NCI-H1105 (cell line): ENCODE measurements around the gene SLMAP.
"Not testable (repeated sequence)": the region's sequence is repeated elsewhere in the genome, so short reads cannot be mapped to it uniquely, and the experiment has no call there.

ENCODE experiments used
- DNase-seq: peaks from one replicate; lab custom pipeline; 2025; lab: John Stamatoyannopoulos, UW

SLMAP gene

DNA sequence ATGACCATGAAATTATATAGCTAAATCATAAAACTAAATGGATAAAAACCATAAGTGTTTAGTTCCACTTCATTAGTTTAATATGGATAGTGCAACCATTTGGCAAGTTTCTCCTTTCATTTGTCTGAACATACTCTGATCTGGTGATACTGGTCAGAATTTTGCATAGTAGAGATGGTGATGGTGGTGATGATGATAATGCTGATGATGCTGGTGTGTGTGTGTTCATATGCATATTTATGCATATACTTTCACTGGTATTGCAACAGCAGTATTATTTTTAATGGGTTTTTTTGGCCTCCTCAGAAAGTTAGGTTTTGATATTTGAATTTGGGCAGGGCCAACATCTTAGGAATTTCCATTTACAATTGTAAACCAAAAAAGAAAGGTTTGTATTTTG, 76.4 kb downstream of the SLMAP start:
- no peak for DNase-seq

- no peak for DNase-seq
These were observed 76.8 kb downstream of the SLMAP start for GRCh38 chr3:57832900-57833313.

DNA sequence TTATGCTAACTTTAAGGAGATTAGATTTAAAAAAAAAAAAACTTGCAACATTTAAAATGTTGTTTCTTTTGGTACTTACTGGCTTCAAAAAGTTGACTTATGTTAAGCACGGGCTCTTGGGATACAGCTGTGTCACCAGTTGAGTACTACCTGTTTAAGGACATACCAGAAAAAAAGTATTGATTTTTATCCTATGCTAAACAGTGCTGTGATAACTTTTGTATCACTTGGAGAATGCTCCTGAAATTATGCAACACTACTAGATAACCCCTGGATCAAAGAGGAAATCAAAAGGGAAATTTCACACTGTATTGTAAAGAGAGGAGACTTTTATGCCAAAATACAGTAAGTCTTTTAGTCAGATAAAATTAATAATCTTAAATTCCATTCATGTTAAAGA, 77.7 kb downstream of the SLMAP start:
- no peak for DNase-seq

DNA sequence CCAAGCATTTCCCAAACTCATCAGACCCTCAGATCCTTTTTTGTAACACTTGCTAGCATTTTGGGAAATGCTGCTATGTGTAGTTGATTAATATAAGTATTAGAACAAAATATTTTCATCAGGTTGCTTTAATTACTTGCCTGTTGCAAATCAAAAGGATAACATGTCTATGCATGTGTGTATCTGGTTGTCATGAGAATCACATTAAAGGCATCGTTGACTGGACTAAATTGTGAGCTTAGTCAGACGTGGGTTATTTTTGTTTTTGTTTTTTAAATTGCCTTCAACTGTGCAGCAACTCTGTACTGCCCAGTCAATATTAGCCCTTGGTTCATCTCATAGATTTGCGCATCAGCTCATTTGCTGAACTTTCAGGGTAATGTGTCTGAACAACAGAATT, 81.6 kb downstream of the SLMAP start:
- no peak for DNase-seq

GRCh38 chr3:57838627-57839026, 82.5 kb downstream of the SLMAP start:
- DNase-seq, result no peak

DNA sequence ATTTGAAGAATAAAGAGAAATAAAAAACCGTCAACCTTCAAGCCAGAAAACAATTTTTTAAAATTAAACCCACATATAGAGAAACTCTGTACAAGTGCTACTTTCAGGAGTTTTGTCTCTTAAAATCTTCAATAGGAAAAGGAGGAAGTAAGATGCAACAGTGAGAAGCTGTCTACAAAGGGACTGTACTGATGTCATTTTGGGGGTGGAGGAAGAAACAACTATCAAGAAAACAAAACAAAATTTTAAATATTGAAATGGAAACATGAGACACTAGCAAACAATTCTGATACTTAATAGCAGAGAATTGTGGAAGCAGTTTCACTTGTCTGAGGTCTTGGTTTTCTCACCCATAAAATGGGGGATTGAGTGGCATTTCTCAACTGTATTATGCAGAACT, 84.4 kb downstream of the SLMAP start:
- no peak for DNase-seq

DNA sequence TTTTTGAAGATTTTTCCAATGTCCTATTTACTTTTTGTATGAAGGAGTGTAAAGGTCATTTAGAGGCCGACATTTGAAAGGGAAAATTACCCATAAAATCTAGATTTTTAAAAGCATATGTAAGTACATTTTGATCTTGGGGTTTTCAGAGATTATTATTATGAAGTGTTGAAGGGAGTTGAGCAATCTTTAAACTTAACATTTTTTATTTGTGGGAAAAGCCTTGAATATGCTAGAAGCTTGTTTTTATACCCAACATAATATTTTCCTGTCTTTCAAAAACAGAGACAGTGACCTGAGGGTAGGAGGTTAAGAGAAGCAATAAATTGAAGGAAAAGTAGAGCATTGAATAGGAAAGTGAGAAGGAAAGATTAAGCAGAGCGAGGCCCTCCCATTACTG, 85.7 kb downstream of the SLMAP start:
- no peak for DNase-seq

GRCh38 chr3:57848177-57848738, 92.1 kb downstream of the SLMAP start:
- DNase-seq, result no peak

- no peak for DNase-seq
These were observed 95.2 kb downstream of the SLMAP start for GRCh38 chr3:57851304-57851703.

DNA sequence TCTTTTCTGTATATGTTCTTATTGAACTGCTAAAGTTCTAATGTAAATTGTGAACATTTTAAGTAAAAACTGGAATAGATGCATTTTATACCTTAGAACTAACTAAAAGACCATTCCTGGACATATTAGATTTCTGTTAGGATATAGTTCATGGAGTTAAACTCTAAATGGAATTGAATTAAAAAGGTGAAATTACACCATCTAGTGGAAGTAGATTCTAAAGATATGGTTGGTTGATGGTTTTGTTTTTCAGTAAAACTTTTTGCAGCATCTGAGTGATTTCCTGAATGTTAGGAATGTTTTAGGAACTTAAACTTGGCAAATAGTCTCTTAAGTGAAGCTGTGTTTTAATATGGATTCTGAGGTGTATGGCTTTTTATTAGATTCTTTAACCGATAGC, 96.8 kb downstream of the SLMAP start:
- DNase-seq, result no peak

DNA sequence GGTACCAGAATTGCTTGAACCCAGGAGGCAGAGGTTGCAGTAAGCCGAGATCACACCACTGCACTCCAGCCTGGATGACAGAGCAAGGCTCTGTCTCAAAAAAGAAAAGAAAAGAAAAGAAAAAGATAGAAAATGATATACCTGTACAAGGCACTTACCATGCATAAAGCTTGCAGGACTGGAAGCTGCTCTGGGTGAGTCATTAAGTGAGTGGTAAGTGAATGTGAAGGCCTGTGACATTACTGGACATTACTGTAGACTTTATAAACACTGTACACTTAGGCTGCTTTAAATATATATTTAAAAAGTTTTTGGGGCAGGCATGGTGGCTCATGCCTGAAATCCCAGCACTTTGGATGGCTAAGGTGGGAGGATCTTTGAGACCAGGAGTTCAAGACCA, 99.2 kb downstream of the SLMAP start:
- no peak for DNase-seq

GRCh38 chr3:57855943-57856342, 99.8 kb downstream of the SLMAP start:
- no peak for DNase-seq

- no peak for DNase-seq
These were observed 100.6 kb downstream of the SLMAP start for GRCh38 chr3:57856675-57857074.

GRCh38 chr3:57862894-57863293, 106.8 kb downstream of the SLMAP start:
- DNase-seq, result no peak

DNA sequence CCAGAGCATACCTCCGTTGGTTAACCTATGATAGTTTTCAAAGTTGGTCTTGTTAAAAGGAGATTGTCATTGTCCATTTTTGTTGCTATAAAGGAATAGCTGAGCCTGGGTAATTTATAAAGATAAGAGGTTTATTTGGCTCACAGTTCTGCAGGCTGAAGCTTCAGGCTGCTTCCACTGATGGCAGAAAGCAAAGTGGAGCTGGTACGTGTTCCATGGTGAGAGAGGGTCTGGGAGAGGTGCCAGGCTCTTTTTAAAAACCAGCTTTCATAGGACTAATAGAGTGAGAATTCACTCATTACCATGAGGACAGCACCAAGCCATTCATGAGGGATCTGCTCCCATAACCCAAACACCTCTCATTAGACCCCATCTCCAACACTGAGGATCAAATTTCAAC, 107.3 kb downstream of the SLMAP start:
- DNase-seq, result no peak

DNA sequence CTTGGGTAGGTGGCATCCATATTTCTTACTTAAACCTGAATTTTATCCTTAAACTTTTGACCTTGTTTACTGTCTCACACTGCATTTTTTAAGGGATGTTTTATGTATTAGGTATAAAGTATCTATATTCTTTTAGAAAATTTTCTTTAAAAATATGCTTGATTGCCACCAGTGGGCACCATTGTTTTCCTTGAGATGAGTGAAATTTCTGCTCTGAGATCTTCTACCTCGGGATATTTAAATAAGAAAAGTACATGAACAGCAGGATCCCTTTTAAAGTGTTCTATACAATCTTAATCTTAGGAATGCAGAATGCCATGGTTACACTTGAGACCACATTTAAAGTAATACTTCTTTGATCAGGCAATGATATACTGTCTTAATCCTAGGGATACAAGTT, 108.7 kb downstream of the SLMAP start:
- DNase-seq, result no peak

DNA sequence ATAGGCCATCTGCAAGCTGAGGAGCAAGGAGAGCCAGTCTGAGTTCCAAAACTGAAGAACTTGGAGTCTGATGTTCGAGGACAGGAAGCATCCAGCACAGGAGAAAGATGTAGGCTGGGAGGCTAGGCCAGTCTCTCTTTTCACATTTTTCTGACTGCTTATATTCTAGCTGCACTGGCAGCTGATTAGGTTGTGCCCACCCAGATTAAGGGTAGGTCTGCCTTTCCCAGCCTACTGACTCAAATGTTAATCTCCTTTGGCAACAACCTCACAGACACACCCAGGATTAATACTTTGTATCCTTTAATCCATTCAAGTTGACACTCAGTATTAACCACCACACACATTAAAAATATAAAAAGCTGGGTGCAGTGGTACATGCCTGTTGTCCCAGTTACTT, 113.0 kb downstream of the SLMAP start:
- not testable (repeated sequence) for DNase-seq

DNA sequence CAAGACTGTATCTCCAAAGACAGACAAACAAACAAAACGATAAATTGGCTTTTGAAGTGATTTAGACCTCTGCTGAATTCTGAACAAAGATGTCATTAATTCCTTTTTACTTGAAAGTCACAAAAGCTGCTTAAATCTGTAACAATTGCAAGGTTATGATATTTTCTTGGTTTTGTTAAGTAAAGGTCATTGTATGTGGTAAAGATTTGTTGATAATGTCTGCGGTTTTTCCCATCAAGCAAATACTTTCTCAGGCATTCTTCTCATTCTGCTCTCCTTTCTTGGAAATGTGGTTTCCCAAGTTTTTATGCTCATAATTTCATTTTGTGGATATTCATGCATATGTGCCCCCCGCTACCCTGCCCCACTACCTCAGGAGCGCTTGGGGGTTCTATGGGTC, 116.5 kb downstream of the SLMAP start:
- no peak for DNase-seq

DNA sequence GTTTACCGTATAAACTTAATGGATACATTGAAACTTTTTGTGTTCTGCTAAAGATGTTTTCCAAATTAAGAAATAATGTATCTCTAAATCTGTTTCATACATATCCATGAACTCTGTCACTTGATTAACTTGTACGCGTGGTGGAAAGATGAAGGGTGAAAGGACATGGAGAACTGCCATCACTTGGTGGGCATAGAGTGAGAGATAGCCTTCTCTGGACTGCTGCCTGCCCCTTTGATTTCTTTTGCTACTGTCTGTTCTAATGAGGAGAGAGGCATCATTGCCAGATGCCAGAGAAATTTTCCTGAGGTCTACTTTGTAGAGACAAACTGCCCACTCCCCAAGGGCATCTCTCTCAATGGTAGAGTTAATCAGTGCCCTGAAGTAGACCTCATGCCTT, 120.5 kb downstream of the SLMAP start:
- no peak for DNase-seq

GRCh38 chr3:57877116-57877515, 121.0 kb downstream of the SLMAP start:
- DNase-seq, result no peak

DNA sequence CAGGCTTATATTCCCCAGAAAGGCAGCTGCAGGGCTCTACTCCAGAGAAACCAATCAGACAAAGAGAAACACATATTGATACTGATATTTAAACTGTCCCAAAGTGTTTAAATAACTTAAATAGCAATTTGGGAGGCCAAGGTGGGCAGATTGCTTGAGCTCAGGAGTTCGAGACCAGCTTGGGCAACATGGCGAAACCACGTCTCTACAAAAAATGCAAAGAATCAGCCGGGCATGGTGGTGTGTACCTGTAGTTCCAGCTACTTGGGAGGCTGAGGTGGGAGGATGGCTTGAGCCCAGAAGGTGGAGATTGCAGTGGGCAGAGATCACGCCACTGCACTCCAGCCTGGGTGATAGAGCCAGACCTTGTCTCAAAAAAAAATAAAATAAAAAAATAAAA, 128.3 kb downstream of the SLMAP start:
- not testable (repeated sequence) for DNase-seq

GRCh38 chr3:57889807-57890206, 133.7 kb downstream of the SLMAP start:
- no peak for DNase-seq

- no peak for DNase-seq
These were observed 134.8 kb downstream of the SLMAP start for GRCh38 chr3:57890874-57891273.

DNA sequence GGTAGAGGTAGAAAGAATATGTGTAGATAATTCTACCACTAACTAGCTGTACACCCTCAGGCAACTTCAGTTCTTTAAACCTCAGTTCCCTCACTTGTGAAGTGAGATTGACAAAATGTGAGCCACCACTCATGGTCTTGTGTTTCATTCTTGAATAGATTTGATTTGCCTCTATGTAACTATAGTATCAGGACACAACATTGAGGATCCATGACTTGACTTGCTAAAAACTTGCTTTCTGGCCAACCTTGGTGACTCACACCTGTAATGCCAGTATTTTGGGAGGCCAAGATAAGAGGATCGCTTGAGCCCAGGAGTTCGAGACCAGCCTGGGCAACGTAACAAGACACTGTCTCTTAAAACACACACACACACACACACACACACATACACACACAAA, 136.3 kb downstream of the SLMAP start:
- no peak for DNase-seq

DNA sequence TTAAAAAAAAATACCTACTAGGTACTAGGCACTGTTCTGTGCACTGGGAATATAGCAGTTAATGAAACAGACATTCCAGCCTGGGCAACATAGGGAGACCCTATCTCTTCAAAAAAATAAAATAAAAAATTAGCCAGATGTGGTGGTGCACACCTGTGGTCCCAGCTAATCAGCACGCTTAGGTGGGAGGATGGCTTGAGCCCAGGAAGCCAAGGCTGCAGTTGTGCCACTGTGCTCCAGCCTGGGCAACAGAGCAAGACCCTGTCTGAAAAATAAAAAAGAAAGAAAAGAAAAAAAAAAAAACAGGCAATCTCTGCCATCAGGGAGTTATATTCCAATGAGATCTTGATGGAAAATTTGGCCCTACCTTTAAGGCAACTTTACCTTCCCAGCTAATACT, 137.0 kb downstream of the SLMAP start:
- no peak for DNase-seq
